Iris pigment epithelial cell (primary cell): ENCODE measurements around the gene INO80.

Source experiments
- DNase-seq: peaks from one replicate; pipeline ENCODE4 v3.0.0-alpha.2; 2011; ENCODE audit warnings: low read depth

Gene INO80

DNA sequence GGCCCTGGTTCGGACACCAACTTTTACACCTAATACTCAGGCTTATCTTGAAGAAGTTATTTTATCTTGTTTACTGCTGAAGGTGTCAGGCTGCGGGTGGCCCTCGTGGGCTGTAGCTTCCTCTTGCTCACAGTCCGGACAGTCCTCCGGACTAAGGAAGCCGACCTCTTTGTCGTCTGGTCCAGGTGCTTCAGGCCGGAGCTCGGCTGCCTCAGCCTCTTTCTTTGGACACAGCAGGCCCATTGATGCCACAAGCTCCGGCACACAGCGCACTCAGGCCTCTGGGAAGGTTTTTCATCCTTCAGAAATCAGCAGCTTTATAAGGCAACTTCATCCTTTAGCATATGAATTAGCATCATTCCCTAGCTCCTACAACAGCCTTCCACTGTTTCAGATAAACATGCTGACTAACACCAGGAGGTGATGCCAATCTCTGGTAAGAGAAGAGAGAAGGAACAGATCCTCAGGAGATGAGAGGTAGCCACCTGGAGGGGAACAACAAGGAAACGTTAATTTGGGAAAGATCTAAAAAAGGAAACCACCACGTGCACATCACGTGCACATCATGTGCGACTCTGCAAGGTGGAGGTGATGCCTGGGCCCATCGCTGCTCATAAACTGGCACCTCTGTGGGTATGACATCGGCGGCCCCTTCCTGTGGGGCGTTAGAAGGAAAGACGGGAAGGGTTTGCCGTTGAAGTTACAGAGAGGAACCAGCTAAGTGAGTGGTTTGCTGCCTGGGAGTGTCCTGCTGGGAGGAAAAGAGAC lies 167.2 kb downstream of the INO80 start:
- no peak for DNase-seq

DNA sequence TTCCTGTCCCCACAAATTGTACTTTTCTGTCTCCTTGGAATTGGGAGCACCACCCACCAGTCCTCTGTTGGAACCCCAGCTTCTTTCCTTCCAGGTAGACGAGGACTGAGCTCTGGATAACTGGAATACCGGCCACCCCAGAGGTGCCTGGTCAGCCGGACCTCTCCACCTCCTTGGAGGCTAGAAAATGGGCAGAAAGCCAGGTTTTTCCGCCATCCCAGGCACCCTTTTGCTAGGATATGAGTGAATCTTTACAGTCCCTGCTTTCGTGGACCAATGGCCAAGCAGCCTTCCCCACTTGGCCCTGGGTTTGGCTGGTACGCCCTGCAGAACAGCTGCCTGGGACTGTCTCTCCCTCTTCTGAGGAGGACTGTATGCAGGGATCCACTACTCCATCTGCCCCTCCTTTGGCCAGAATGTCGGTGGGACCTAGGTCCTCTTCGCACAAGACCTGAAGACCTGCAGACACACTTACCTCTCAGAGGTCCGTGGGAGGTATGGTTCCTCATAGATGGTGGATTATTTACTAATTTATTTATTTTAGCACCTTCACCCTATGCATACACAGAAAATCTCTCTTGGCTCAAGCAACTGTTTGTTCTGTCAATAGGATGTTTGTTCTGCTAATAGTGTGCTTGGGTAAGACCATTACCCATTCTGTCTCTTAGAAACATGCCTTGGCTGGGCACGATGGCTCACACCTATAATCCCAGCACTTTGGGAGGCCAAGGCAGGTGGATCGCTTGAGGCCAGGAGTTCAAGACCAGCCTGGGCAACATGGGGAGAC lies 171.4 kb downstream of the INO80 start:
- DNase-seq = no peak

DNA sequence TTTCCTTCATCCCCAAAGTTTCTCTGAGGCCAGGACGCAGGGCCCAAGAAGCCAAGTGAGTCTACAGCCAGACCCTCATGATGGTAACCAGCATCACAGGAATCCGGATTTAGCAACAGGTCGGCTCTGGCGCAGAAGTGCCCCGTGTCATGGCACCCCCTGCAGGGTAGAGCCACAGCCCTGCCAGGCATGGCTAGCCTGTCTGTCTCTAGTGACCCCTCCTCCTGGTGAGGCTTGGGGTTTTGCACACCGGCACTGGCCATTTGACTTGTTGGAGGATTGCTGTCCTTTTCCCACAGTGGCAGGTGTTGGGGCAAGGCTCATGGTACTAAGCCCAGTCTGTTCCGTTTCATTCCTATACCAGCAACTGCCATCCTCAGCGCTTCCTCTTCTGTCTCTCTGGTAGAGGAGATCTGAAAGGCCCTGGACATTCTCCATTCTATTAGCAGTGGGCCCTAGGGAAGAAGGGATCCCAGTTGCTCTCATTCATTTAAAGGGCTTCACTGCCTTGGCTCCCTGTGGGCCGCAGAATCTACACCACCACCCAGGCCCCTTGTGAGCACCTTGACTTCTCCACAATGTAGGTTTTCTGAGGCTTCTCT lies 172.2 kb downstream of the INO80 start:
- no peak for DNase-seq

DNA sequence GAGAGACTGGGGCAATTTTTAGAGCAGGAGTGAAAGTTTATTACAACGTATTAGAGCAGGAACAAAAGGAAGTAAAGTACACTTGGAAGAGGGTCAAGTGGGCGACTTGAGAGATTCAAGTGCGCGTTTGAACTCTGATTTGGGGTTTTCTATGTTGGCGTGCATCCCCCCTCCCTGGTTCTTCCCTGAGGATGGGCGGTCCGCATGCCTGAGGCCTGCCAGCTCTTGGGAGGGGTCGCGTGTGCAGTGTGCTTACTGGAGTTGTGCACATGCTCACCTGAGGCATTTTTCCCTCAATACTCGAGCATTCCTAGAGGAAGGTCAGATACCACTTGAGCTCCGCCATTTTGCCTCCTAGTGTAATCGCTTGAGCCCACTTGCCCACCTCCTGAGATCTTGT lies 173.2 kb downstream of the INO80 start:
- DNase-seq = no peak

DNA sequence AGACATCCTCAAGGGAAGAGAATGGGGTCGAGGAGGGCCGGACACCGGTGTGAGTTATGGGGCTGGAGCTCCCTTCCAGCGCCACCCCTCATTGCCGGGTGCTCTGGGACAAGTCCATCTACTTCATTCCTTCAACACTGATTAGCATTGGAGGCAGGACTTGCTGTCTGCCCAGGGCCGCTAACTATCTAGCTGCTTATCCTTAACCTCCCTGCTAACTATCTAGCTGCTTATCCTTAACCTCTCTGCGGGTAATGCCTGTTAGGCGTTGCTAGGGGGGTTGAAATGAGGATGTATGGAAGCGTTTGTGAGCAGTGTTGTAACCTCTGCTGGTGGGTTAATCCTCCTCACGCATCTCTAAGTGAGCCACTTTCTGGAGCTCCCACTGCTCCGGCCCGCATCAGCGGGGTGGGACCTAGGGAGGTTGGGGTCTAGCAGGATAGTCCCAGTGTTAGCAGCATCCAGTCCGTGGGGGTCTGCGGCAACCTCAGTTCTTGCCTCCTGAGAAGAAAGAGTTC lies 173.7 kb downstream of the INO80 start:
- DNase-seq = peak; percentile 10

DNA sequence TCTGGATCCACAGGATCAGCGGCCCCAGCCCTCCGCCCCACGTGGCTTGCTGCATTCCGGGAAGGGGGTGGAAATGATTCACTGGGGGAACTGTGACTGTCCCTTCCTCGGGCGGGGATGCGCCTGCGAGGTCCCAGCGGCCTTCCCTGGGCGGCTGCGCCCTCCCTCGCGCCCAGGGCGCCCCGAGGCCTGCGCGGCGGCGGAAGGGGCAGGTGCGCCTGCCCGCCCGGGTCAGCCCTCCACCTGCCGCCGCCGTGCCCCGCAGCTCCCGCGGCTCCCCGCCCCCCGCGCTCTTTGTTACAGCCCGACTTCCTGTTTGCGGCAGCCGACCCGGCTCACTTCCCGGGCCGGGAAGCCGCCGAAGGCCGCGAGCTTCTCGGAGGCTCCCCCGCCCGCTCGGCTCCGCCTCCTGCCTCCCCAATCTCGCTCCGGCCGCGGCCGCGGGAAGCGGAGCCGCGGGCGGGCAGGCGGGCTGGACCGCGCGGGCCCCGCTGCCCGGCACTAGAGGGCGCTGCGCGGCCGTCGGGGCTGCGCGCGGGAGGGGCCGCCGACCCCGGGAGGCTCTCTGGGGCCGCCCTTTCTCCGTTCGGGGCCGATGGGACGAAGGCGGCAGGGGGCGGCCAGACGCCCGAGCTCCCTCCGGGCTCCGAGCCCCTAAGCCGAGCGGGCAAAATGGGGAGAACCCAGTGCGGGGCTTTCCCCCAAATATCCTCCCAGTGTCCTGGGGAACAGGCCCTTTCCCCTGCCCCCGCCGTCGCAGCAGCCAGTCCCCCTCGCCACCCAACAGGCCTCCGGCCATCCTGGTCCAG lies 174.3 kb downstream of the INO80 start:
- peak; percentile 75 for DNase-seq

DNA sequence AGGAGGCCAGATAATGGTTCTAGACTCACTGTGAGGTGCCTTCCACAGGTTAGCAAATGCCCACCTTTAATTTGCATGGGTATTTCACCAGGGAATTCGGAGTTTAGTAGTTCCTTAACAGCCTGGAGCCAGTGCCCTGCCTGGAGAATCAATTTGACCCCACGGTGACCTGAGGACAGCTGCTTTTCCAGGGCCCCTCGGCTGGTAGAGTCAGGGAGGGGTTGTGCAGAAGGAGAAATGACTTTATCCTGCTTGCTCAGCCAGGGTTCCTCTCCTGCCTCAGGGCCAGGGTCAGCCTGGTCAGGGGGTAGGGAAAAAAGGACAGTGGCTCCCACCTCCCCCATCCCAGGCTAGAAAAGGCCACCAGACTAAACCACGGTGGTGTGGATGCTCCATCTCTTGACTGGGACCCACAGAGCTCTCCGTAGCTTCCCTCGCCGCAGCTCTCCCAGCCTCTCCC lies 175.0 kb downstream of the INO80 start:
- no peak for DNase-seq

DNA sequence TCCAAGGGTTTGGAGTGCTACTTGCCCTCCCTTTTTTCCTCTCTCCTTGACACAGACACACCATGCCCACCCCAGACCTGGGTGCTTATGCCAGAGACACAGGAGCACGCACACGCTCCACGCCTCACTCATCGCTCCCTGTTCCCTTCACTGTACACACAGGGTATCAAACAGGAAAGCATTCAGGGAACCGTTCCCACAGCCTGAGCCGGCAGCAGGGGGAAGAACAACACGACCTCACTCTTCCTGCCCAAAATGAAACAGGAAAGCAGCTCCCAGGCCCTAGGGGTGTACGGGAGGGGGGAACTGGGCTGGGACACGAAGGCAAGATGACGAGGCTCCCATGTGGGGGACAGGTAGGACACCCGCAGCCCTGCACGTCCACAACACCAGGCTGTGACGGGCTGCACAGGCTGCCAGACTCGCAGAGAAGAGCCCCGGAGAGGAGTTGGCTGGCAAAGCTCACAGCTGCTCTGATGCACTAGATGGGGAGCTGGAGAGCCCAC lies 175.7 kb downstream of the INO80 start:
- no peak for DNase-seq

DNA sequence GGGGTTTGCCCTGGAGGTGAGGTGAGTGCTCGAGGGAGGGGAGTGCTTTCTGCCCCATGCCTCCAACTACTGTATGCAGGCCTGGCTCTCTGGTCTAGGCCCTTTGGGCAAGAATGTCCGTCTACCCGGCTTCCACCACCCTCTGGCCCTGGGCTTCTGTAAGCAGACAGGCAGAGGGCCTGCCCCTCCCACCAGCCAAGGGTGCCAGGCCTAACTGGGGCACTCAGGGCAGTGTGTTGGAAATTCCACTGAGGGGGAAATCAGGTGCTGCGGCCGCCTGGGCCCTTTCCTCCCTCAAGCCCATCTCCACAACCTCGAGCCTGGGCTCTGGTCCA lies 177.6 kb downstream of the INO80 start:
- no peak for DNase-seq

DNA sequence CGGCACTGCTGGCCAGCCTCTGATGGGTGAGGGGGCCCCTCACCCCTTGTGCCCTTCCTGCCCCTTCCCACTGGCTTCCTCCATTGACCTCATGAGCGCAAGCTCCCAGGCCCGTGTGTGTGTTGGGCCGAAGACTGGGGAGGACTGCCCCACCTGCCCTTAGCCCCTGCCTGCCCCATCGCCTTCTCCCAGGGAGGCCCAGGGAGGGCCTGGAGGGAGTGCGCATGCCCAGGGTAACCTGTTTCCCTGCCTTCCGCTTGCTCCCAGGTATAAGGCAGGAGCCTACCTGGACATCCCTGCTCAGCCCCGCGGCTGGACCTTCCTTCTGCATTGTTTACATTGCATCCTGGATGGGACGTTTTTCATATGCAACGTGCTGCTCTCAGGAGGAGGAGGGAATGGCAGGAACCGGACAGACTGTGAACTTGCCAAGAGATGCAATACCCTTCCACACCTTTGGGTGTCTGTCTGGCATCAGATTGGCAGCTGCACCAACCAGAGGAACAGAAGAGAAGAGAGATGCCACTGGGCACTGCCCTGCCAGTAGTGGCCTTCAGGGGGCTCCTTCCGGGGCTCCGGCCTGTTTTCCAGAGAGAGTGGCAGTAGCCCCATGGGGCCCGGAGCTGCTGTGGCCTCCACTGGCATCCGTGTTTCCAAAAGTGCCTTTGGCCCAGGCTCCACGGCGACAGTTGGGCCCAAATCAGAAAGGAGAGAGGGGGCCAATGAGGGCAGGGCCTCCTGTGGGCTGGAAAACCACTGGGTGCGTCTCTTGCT lies 178.1 kb downstream of the INO80 start:
- no peak for DNase-seq

DNA sequence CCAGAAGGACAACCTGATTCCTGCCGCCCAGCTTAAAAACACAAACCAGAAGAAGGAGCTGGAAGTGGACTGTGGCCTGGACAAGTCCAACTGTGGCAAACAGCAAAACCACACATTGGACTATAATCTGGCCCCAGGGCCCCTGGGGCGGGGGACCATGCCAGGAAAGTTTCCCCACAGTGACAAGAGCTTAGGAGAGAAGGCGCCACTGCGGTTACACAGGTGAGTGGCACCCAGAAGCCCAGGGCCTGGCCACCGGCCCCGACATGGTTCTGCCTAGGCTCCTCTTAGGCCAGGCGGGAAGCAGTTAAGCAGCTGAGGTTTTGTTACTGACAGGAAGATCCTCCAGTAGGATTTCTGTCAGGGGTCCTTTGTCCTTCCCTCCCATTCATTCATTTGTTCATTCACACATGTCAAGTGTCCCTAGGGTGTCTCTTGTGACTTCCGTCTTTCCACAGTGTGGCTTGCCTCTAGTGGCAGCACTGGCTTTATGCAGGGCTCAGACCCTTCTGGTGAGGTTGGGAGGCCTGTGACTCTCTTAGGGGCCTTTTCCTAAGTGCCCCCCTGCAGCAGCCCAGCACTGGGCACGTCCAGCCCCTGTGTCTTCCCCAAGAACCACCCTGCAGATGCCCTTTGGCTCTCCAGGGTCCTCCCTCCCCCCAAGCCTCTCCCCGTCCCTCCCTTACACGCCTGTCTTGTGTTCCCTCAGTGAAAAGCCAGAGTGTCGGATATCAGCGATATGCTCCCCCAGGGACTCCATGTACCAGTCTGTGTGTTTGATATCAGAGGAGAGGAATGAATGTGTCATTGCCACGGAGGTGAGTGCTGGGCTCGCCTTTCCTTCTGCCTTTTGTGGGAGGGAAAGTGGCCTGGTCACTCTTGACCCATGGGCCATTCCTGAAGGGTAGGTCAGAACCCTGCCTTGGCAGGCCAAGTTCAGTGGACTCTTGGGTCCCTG lies 179.1 kb downstream of the INO80 start:
- DNase-seq = peak; percentile 83

DNA sequence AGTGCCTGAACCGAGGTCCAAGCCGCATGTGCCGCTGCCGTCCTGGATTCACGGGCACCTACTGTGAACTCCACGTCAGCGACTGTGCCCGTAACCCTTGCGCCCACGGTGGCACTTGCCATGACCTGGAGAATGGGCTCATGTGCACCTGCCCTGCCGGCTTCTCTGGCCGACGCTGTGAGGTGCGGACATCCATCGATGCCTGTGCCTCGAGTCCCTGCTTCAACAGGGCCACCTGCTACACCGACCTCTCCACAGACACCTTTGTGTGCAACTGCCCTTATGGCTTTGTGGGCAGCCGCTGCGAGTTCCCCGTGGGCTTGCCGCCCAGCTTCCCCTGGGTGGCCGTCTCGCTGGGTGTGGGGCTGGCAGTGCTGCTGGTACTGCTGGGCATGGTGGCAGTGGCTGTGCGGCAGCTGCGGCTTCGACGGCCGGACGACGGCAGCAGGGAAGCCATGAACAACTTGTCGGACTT lies 179.8 kb downstream of the INO80 start:
- no peak for DNase-seq

DNA sequence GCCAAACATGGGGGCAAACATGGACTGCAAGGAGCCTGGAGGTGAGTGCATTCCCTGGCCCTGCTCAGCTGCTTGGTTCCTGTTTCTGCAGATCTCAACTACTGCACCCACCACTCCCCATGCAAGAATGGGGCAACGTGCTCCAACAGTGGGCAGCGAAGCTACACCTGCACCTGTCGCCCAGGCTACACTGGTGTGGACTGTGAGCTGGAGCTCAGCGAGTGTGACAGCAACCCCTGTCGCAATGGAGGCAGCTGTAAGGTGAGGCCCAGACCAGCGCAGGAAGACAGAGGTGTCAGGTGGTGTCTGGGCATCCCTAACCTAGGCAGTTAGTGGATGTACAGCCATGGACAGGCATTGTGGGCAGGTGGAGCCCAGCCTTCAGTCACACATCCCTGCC lies 181.6 kb downstream of the INO80 start:
- DNase-seq = no peak

DNA sequence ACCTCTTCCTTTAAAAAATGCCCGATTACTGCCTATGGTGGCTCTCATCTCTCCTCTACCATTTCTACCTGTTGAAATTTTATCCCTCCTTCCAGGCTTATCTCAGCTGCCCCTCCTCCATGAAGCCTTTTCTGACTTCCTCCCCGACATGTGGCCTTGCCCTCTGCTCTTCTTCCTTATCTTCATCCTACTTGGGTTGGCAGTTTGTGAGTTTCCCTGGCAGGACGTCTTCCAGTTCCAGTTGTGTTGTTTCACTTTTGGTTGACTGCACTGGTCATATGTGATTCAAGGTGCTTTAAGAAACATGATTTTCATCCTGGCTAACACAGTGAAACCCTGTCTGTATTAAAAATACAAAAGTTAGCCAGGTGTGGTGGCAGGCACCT lies 182.6 kb downstream of the INO80 start:
- no peak for DNase-seq

DNA sequence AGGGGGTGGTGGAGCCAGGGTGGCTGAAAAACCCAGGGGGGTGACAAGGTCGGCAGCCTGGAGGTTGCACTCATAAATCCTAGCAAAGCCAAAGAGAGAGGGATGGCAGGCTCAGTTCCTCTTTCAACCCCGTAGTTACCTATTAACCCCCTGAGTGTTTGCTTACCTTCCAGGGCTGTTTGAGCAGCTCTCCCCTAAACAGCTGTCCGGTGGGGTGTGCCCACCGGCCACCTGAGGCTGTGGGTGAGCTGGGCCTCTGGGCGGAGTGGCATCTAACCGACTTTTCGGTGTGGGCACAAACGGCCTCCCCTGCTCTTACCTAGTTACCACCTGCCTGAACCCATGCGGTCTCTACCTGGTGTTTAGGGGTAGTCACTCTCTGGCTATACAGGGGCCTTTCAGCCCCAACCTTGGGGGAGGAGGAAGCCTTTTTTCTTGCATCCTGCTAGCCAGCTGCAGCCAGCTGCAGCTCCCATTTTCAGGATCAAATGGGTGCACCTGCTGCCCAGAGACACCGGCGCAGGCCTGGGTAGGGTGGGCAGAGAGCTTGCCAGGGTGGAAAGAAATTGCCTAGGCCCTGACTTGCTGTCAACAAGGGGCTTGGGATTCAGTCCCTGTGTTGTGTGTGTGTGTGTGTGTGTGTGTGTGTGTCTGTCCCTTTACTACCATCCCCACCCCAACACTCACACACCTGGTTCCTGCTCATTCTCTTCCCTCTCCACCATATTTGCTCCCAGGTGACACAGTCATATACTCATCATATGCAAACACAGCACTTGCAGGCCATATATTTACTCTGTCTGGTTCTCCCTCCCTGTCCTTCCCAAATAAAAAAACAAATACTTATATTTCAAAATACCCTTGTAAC lies 183.2 kb downstream of the INO80 start:
- no peak for DNase-seq

DNA sequence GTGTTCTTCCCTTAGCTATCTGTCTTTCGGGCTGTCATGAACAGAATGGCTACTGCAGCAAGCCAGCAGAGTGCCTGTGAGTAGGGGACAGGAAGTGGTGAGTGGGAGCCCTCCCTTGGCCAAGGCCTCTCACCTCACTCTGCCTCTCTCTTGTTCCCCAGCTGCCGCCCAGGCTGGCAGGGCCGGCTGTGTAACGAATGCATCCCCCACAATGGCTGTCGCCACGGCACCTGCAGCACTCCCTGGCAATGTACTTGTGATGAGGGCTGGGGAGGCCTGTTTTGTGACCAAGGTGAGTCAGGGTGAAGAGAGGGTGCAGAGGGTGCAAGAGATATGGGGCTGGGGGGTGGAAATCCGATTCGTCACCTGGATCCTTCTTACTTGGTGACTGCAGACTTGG lies 183.9 kb downstream of the INO80 start:
- no peak for DNase-seq

DNA sequence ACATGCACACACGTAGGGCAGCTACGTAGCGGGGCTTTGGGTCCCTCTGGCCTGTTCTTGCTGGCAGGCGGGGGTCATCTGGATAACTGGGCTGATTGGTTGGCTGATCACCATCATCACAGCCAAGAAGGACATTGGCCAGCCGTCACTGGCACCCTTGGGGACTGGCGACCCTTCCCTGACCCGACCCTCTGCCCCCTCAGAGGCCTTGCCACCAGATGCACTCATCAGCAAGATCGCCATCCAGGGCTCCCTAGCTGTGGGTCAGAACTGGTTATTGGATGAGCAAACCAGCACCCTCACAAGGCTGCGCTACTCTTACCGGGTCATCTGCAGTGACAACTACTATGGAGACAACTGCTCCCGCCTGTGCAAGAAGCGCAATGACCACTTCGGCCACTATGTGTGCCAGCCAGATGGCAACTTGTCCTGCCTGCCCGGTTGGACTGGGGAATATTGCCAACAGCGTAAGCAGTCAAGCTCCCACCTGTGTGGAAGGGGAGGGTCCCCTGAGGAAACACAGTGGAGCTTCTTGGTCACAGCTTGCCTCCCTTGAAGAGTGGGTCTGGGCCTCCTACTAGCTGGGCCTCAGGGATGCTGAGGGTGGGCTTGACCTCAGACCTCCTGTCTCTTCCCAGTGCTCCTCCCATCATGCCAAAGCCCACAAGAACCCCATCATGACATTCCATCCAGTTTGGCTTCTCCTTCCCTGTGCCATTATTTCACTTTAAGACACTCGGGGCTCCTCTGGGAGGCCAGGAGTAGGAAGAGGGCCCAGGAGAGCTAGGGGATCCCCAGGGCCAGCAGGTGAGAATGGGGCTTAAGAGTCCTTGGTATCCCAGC lies 184.6 kb downstream of the INO80 start:
- DNase-seq = no peak
